K562 (cell line): ENCODE results near the gene FNDC1. TPM values are rescaled to one million over a fixed set of nuclear protein-coding genes. Genes with fewer than 3 reads are reported as not detected.

Experiments
- ATAC-seq: fragments of 200-7000 bp; cut with Tn5 transposase; 3 replicates; pipeline ENCODE4 v1.9.1; 2020; ENCODE audit warnings: moderate library complexity
- BruUV-seq: library from RNA; stranded (reverse); fragments of 400-500 nt; replicated peaks from 2 replicates; lab custom pipeline; 2021; lab: Mats Ljungman, UMichigan
- CTCF ChIA-PET: fragments of 300-600 bp; formaldehyde crosslinking; extraction: SDS; loops from one replicate; lab custom pipeline; 2021; ENCODE audit warnings: low intra/inter-chr PET ratio; lab: Yijun Ruan, JAX
- POLR2A ChIA-PET: fragments of 300-600, 350-650 bp; sonication (Branson Sonifier 250); formaldehyde crosslinking; extraction: SDS; loops from one replicate; lab custom pipeline; 2021; ENCODE audit warnings: antibody characterized with exemption, inconsistent platforms; lab: Yijun Ruan, JAX
- DNase-seq, 4 experiments: peaks; one replicate each; pipeline versions ENCODE4 v3.0.0 to v3.0.0-alpha.2; 2011 to 2018; ENCODE audit warnings: low spot score in 3 of 4, mixed read lengths in 3 of 4; ENCODE audit errors: extremely low read depth in 1 of 4
- FAIRE-seq: peaks from 2 replicates; lab custom pipeline; 2011; peaks lifted over from hg19 to GRCh38; lab: Jason Lieb, UNC
- H2AFZ ChIP-seq: 2 replicates; pipeline ENCODE4 v1.6.0; 2011; ENCODE audit warnings: low read depth, low read length, control low read depth, inconsistent platforms
- H3K27ac ChIP-seq: fragments of 200-600 bp; 3 replicates; pipeline ENCODE4 v1.8.0; 2011; ENCODE audit warnings: low read depth, mild to moderate bottlenecking, control low read depth, inconsistent platforms, low read length, moderate library complexity, mixed read lengths; ENCODE audit errors: extremely low read depth
- H3K27me3 ChIP-seq, 2 experiments: fragments of 300-600 bp in 1 of 2; 2 replicates in 1 of 2; 3 replicates in 1 of 2; pipeline versions ENCODE4 v1.6.0 to v1.8.0; 2011; ENCODE audit warnings: inconsistent platforms in 2 of 2, low read length in 2 of 2, mild to moderate bottlenecking in 1 of 2, mixed read lengths in 1 of 2, moderate library complexity in 1 of 2; ENCODE audit not compliant: control insufficient read depth in 2 of 2, insufficient read depth in 2 of 2
- H3K36me3 ChIP-seq: fragments of 300-600 bp; 3 replicates; pipeline ENCODE4 v1.8.0; 2011; ENCODE audit warnings: mild to moderate bottlenecking, low read length, inconsistent platforms; ENCODE audit not compliant: control insufficient read depth, insufficient read depth
- H3K4me1 ChIP-seq, 2 experiments: fragments of 200-600 bp in 1 of 2; replicated peaks in 1 of 2; 2 replicates in 1 of 2; 3 replicates in 1 of 2; pipeline versions ENCODE4 v1.5.1 to v1.8.0; 2011; ENCODE audit warnings: inconsistent platforms in 2 of 2, low read length in 2 of 2, mild to moderate bottlenecking in 1 of 2, mixed read lengths in 1 of 2, moderate library complexity in 1 of 2; ENCODE audit not compliant: control insufficient read depth in 2 of 2, insufficient read depth in 2 of 2
- H3K4me2 ChIP-seq: 2 replicates; pipeline ENCODE4 v1.6.1; 2011; ENCODE audit warnings: low read length, control low read depth, inconsistent platforms, mixed read lengths; ENCODE audit not compliant: insufficient read depth
- H3K4me3 ChIP-seq: fragments of 200-600 bp; sonication (generic), shearing (Covaris generic); 2 replicates; pipeline ENCODE4 v1.5.1; 2016; ENCODE audit warnings: control low read depth, inconsistent platforms
- H3K79me2 ChIP-seq: fragments of 200-600 bp; 3 replicates; pipeline ENCODE4 v1.8.0; 2011; ENCODE audit warnings: low read length, inconsistent platforms; ENCODE audit not compliant: control insufficient read depth, insufficient read depth
- H3K9ac ChIP-seq, 2 experiments: 2 replicates each; pipeline versions ENCODE4 v1.6.0 to v1.6.1; 2011; ENCODE audit warnings: low read depth in 2 of 2, low read length in 2 of 2, control low read depth in 1 of 2, inconsistent platforms in 1 of 2, mild to moderate bottlenecking in 1 of 2, mixed read lengths in 1 of 2; ENCODE audit not compliant: insufficient read depth in 1 of 2
- H3K9me1 ChIP-seq: one replicate; pipeline ENCODE4 v1.6.0; 2011; ENCODE audit warnings: inconsistent platforms, mild to moderate bottlenecking, low read length, moderate library complexity; ENCODE audit not compliant: control insufficient read depth, insufficient read depth
- H3K9me3 ChIP-seq: replicated peaks from 2 replicates; pipeline ENCODE4 v1.5.1; 2011; ENCODE audit warnings: low read depth, low read length, inconsistent platforms; ENCODE audit not compliant: control insufficient read depth, insufficient read depth
- H4K20me1 ChIP-seq: replicated peaks from 2 replicates; pipeline ENCODE4 v1.6.1; 2011; ENCODE audit warnings: low read length, inconsistent platforms, mixed read lengths; ENCODE audit not compliant: control insufficient read depth, insufficient read depth
- ATF4 ChIP-seq: fragments of 450-650 bp; formaldehyde crosslinking; IDR thresholded peaks from 2 replicates; pipeline ENCODE4 v1.4.0; 2022; ENCODE audit warnings: mild to moderate bottlenecking, moderate library complexity
- BRCA1 ChIP-seq, 2 experiments: fragments of 450-650 bp in 1 of 2; sonication (generic) in 1 of 2; formaldehyde crosslinking in 1 of 2; IDR thresholded peaks; 2 replicates each; pipeline versions ENCODE4 v1.5.0 to v1.6.1; 2017 to 2020; ENCODE audit warnings: mild to moderate bottlenecking in 1 of 2, missing genetic modification reagents in 1 of 2
- CREB3L1 ChIP-seq: fragments of 450-650 bp; IDR thresholded peaks from 2 replicates; pipeline ENCODE4 v1.6.1; 2014; ENCODE audit warnings: low read depth, mild to moderate bottlenecking, moderate library complexity, borderline replicate concordance
- HIVEP1 ChIP-seq: fragments of 250-450 bp; sonication (Bioruptor Pico); IDR thresholded peaks from 2 replicates; pipeline ENCODE4 v1.4.0; 2020; ENCODE audit warnings: mild to moderate bottlenecking
- HMG20B ChIP-seq: fragments of 250-450 bp; sonication (Bioruptor Pico); IDR thresholded peaks from 2 replicates; pipeline ENCODE4 v1.5.0; 2021; ENCODE audit warnings: mild to moderate bottlenecking
- HMGN3 ChIP-seq: IDR thresholded peaks from 2 replicates; pipeline ENCODE4 v1.6.1; 2011; ENCODE audit warnings: borderline replicate concordance, low read depth, mild to moderate bottlenecking, mixed read lengths, low read length; ENCODE audit not compliant: insufficient read length; ENCODE audit errors: extremely low read depth
- LARP7 ChIP-seq: fragments of 450-650 bp; IDR thresholded peaks from 2 replicates; pipeline ENCODE4 v1.6.1; 2016
- NFYB ChIP-seq: IDR thresholded peaks from 2 replicates; pipeline ENCODE4 v1.6.1; 2011; ENCODE audit warnings: mild to moderate bottlenecking, moderate library complexity; ENCODE audit not compliant: insufficient read length; ENCODE audit errors: extremely low read depth
- NKRF ChIP-seq: fragments of 450-650 bp; IDR thresholded peaks from 2 replicates; pipeline ENCODE4 v1.6.1; 2016; ENCODE audit warnings: borderline replicate concordance
- RFX1 ChIP-seq: fragments of 450-650 bp; IDR thresholded peaks from 2 replicates; pipeline ENCODE4 v1.6.1; 2016; ENCODE audit warnings: mild to moderate bottlenecking, moderate library complexity
- TCFL5 ChIP-seq: fragments of 250-450 bp; sonication (Bioruptor Pico); conservative IDR thresholded peaks from 2 replicates; pipeline ENCODE4 v1.6.1; 2021; ENCODE audit warnings: mild to moderate bottlenecking, moderate library complexity, matching md5 sums
- TRIM24 ChIP-seq, 2 experiments: fragments of 450-650 bp; IDR thresholded peaks; 2 replicates each; pipeline ENCODE4 v1.6.1; 2016
- ZFP1 ChIP-seq: fragments of 450-650 bp; formaldehyde crosslinking; IDR thresholded peaks from 2 replicates; pipeline ENCODE4 v1.4.0; 2020; ENCODE audit warnings: mild to moderate bottlenecking, mixed read lengths
- ZNF121 ChIP-seq: sonication (generic); formaldehyde crosslinking; conservative IDR thresholded peaks from 2 replicates; pipeline ENCODE4 v1.8.0; 2022; ENCODE audit warnings: missing genetic modification reagents
- ZNF3 ChIP-seq: fragments of 250-450 bp; sonication (Bioruptor Pico); IDR thresholded peaks from 2 replicates; pipeline ENCODE4 v1.5.0; 2021; ENCODE audit warnings: mild to moderate bottlenecking, moderate library complexity
- ZNF316 ChIP-seq: fragments of 450-650 bp; IDR thresholded peaks from 2 replicates; pipeline ENCODE4 v1.6.1; 2016
- ZNF589 ChIP-seq: fragments of 200-800 bp; sonication (Bioruptor generic); IDR thresholded peaks from 2 replicates; pipeline ENCODE4 v1.6.1; 2016; ENCODE audit warnings: low read depth, missing genetic modification characterization, missing compliant biosample characterization
- ZNF780A ChIP-seq: fragments of 250-450 bp; sonication (Bioruptor Pico); IDR thresholded peaks from 2 replicates; pipeline ENCODE4 v1.5.0; 2021; ENCODE audit warnings: mild to moderate bottlenecking
- WGBS: fragments of 100-300 bp; shearing (Covaris generic); methylation state at CpG from one replicate; pipeline ENCODE4 v1.1.6; 2016; ENCODE audit warnings: low coverage, mixed read lengths; ENCODE audit not compliant: insufficient coverage; ENCODE audit errors: missing lambda C conversion rate; 5-methylcytosine and 5-hydroxymethylcytosine counted together
- in situ Hi-C: fragments of 300-500 bp; cut with MboI; formaldehyde crosslinking; loops from 4 replicates; pipeline ENCODE4 v1.15.0; 2018; ENCODE audit warnings: inconsistent platforms, mixed read lengths
- intact Hi-C: fragments of 100-400 bp; cut with micrococcal nuclease; formaldehyde crosslinking; loops from 2 replicates; pipeline ENCODE4 v1.14.2; 2022
- polyA plus RNA-seq, 8 experiments: library from polyadenylated mRNA; depleted of rRNA in 4 of 8; stranded (reverse) in 5 of 8; unstranded in 3 of 8; fragments of >200 nt; fragmentation: Nextera tagmentation in 2 of 8; fragmentation: Illumina TruSeq in 1 of 8; extraction: Ambion mirVana in 2 of 8; extraction: Trizol in 1 of 8; gene quantifications; 2 replicates each; pipeline versions ENCODE4 v1.2.1 to v1.2.3, GENCODE V29; 2011 to 2014; ENCODE audit warnings: inconsistent platforms in 1 of 8, missing spikeins in 1 of 8
- total RNA-seq, 7 experiments: library from RNA; depleted of rRNA in 6 of 7; stranded (reverse); fragments of >200 nt in 6 of 7; fragmentation: Illumina TruSeq in 2 of 7; extraction: Trizol in 2 of 7; gene quantifications; 2 replicates each; pipeline versions ENCODE4 v1.2.1 to v1.2.3, GENCODE V29; 2011 to 2021; ENCODE audit warnings: low replicate concordance in 1 of 7

FNDC1 gene
- total and polyA plus RNA-seq, 9 of the 15 experiments (the other 6 are each of a cell fraction or from before 2014, with no cell fraction given): not detected

- POLR2A ChIA-PET: interaction anchor here (0.6 kb wide), 1 partner anchor 534 kb away, joined by 3 read pairs; no protein-coding TSS in a partner anchor
- BruUV-seq: no TSS peak
- TF ChIP-seq RFX1 (no peak), CREB3L1 (no peak), ATF4 (CRISPR knock-in tag) (no peak), ZNF316 (no peak), ZNF3 (CRISPR knock-in tag) (no peak), NKRF (no peak), HMGN3 (no peak), HMG20B (no peak), HIVEP1 (no peak), ZNF121 (CRISPR knock-in tag) (no peak), BRCA1 (IDR thresholded peaks at IDR 0.05) (no peak), BRCA1 (CRISPR knock-in tag; IDR thresholded peaks at IDR 0.05) (no peak), TRIM24 (IDR thresholded peaks at IDR 0.05) (no peak), ZNF780A (no peak), ZFP1 (CRISPR knock-in tag) (no peak), LARP7 (no peak), NFYB (no peak), TCFL5 (CRISPR knock-in tag) (no peak), ZNF589 (CRISPR knock-in tag) (no peak)
- in situ Hi-C loops: no loop called here
- Histone ChIP-seq H3K36me3 (no peaks in the 10 kb centered on the region), H3K9ac (no peak overlapping the region), H3K27ac (no peak overlapping the region), H4K20me1 (no peaks in the 10 kb centered on the region; the same call in 1 of the 2 replicates), H3K79me2 (no peaks in the 10 kb centered on the region), H3K4me1 (no peaks in the 10 kb centered on the region), H2AFZ (no peak overlapping the region), H3K9me3 (no peaks in the 10 kb centered on the region), H3K27me3 (peaks cover 22 to 26% of the 10 kb centered on the region in 2 experiments; a peak in 4 of 5 replicates), H3K4me3 (no peak overlapping the region), H3K4me2 (no peak overlapping the region), H3K9me1 (no peaks in the 10 kb centered on the region)
- CTCF ChIA-PET: no interaction called here
- WGBS: under 1% methylated on average over 6 of the region's 6 CpGs
- intact Hi-C loops: no loop called here
- no peak for DNase-seq
- no peak for FAIRE-seq
- ATAC-seq: no peak
These were observed 20.6 kb upstream of the FNDC1 start for GRCh38 chr6:159148641-159149040.
